GM18517 (cell line): Measurements from ENCODE around the gene NPAS3.

Experiments used
- ATAC-seq: cut with Tn5 transposase; IDR thresholded peaks from one replicate; pipeline ENCODE4 v1.9.1; 2021; ENCODE audit warnings: mild to moderate bottlenecking, moderate library complexity; ENCODE audit not compliant: unreplicated experiment

NPAS3 gene

DNA sequence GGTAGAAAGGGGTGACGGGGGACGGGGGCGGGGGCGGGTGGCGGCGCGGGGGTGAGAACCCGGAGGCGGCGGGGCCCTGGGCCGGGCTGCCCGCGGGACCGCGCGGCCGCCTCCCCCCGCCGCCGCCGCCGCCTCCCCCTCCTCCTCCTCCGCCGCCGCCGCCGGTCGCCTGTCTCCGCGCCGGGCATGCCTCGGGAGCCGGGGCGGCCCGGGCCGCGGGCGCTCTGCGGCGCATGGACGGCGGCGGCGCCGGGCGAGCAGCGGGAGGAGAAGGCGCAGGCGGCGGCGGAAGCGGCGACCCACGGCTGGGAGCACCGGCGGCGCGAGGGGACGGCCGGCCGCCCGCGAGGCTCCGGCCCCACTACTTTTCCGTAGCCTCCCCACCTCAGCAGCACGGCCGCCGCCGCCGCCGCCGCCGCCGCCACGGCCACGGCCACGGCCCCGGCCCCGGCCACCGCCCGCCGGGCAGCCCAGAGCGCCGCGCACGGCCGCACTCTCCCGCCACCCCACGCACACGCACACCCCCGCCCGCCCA is at the start of gene NPAS3:
Gene NPAS3, plus strand, starts transcription at position 161 of the 535 bp plus-strand sequence.
- no peak for ATAC-seq

DNA sequence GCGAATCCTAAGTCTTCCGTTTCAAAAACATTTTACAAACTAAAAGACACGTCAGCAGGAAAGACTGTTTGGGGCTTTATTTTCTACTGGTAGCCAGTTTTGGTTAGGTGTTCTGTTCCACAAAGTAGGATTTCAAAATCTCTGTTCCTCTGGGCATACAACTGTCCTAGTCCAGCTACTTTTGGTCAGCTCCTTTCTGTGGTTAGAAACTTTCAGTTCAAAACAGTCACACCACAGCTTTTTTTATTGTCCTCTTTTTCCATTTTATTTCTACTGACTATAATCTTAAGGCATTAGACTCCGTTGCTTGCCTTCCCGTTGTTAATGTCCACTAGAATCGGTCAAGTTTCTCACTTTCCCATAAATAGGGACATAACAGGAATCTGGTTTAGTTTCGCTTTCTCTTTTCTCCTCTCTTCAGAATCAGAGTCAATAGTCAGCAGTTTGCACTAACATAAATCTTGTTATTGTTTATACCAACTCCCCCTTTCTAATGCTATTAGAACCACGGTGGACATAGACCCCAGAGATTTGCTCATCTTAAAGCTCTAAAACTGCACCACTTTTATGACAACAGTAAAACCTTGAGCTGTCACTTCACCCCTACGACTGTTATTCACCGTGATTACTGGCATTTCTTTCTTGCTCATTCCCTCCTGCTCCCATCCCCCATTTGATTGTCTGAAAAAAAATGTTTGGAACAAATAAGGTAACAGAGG is 41.5 kb upstream of the NPAS3 start:
- no peak for ATAC-seq

DNA sequence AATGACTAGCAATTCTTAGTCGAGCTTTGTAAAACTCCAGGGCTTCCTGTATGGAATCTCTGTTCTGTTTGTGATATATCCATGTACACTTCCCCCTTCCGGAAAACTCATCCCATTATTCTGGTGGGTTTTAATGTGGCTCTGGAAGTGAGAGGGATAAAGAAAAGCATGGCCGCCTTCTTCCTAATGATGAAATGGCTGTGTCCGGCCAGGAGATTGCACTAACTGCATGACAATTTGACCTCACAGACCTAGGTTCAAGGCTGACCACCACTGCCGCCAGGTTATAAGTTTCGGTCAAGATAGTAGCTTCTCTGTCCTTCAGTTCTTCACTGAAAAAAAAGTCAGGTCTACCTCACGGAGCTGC is 41.0 kb upstream of the NPAS3 start:
- ATAC-seq = no peak

DNA sequence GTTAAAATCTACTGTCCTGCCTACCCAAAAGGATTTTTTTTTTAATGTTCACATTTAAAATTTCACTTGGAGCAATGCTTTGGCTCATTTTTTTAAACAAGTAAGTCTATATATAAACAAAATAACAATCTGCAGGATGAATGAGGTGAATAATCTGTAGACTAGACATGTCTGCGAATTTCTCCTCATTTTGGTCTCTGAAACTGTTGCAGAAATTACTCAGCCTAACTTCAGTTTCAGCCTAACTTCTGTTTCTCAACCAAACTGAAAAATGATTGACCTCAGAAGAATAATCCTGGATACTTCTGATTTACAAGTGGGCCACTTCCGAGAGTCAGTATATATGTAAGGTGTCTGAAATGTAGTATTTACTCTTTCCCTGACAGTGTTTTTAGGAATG is 39.8 kb upstream of the NPAS3 start:
- ATAC-seq = no peak

DNA sequence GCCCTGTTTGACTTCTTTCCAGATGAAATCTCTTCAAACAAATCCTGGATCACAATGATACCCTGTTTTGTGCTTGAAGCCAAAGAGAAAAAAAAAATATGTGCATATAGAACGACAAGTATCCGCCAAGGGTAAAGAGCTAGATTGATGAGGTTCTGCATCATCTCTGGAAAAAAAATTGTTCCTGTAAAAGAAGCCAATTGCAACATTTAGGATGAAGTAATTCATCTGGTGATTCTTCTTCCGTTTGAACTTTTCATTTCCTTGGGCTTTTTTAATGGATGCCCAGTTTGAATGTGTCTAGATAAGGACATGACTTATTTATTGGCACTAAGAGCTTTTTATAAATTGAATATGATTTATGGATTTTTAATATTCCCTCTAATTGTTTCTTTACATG is 38.1 kb upstream of the NPAS3 start:
- no peak for ATAC-seq

DNA sequence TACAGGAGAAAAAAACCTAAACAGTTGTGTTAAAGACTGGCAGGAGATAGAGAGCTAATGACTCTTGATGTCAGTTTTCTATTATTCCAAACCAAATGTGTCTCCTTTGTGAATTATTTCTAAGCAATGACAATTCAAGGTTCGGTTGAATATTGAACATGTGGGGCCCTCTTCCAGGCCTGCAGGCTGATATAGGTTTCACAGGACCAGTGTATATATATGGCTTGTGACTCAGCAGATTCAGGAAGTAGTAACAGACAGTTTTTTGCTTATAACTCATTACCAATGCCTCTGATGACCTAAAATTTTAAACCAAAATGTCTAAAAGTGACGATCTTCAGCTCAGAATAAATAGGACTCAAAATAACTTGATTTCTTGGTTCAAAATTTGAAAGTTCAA is 33.7 kb upstream of the NPAS3 start:
- ATAC-seq = no peak

DNA sequence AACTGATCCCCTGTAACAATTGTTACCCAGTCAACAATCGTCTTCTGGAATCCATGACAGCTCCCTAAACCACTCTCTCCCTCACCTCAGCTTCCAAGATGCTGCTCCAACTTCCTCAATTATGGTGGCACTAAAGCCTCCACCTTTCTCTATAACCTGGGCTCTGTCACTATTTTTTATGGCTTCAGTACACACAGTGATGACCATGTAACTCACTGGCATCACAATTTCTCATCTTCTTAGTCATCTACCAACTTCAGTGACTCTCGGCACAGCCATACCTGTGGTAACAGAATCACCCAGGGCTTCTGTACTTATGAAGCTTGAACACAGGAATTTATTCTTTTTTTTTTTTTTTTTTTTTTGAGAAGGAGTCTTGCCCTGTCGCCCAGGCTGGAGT is 32.0 kb upstream of the NPAS3 start:
- ATAC-seq = no peak

DNA sequence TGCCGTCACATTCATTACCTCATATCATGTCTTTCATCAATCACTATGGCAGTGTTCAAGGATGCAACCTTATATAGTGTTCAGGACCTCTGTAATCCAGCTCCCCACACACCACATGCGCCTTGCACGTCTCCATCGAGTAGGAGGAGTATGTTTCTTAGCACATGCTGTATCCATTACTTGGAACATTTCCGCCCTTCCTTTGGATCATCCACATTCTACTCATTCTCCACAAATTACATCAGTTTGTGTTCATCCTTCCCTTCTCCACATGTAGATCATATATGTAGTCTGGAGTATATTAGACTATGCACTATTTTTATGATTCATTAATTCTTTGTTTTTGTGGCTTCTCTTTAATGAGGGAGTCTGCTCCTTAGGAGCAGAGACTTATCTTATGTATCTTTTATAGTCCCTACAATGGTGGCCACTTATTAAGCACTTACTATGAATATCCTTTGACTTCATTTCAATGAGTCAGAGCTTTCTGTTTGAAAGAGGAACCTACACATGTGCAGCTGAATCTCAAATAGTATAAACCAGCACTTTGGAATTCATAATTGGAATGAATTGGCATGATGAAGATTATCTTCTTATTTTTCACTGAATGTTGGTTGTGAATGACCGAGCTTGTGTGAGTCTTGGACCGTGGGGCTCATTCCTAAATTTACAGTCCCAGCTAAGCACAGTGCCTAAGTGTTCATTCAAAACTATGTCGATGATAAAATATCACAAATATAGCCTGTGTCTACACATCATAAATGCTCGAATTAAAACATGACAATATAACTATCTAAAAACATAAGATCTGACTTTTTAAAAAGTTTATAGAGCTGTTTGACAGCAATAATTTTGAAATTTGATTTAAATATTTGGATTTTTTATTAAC is 30.2 kb upstream of the NPAS3 start:
- no peak for ATAC-seq

DNA sequence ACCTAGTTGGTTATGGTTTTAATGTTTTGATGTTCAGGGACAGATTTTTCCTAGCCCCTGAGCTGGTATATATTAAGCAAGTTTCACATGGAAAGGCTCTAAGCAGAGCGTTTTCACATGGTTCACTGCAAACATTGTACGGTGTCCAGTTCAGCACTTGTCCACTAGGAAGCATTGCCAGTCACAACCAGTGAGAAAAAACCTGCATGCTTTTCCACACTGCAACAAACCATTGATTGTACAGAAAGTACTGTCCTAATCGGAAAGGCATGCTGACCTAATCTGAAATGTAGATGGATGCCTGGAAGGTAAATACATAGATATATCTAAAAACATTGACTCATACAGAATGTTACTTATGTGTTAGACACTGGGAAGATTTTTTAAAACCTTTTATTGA is 25.0 kb upstream of the NPAS3 start:
- ATAC-seq = no peak

DNA sequence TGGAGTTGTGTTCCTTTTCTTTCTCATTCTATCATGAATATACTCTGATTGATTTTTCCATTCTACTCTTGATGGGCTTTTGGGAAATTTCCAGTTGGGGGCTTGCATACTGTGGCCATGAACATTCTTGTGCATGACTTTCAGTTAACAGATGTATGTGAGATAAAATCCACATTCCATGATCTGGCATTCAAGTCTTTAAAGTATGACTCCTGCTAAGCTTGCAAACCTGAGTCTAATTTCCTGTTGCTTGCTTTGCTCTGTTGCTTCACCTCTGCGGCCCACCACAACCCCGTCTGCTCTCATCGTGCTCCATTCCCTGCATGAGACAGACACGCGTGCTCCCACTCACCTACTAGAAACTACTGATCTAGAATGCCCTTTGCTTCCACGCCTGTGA is 24.3 kb upstream of the NPAS3 start:
- no peak for ATAC-seq

DNA sequence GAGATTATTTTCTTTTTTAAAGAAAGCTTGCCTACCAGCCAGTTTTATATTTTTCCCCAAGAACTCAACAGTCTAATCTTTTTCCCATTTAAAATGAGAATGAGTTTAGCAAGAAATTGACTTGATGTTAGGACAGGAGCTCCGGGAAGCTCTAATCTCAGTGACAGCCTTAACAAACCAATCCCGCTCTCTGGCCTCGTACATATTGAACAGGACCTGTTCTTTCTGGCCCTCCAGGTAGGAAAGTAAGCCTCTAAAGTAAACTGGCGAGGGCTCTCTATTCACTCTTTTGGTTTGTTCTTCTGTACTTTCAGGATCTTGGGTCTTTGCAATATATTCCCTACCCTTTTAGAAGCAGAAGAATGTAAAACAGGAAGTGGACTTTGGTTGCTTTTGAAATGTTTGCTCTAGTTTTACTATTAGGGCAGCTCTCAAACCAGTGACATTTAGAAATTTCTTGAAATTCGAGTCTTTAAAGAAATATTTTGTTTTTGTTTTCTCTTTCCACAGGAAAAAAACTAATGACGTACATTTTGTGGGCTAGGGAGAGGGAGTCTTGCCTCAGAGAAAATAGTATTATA is 17.9 kb upstream of the NPAS3 start:
- no peak for ATAC-seq

DNA sequence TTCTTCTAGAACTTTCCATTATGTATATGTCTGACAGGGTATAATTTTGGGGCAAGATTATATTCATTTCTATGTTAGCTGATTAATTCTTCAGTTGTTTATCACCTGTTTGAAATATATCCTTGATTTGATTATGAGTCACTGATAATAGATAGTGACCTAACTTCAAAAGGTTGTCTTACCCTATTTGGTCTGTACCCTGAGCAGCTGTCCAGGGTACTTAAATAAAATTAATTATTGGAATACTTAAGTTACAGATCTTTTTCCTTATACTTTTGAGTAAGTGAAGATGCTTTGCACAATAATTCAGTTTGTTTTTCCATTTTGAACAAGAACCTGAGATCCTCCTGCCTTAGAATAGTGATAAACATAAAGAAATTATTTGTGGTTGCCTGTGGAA is 13.2 kb upstream of the NPAS3 start:
- ATAC-seq = no peak

DNA sequence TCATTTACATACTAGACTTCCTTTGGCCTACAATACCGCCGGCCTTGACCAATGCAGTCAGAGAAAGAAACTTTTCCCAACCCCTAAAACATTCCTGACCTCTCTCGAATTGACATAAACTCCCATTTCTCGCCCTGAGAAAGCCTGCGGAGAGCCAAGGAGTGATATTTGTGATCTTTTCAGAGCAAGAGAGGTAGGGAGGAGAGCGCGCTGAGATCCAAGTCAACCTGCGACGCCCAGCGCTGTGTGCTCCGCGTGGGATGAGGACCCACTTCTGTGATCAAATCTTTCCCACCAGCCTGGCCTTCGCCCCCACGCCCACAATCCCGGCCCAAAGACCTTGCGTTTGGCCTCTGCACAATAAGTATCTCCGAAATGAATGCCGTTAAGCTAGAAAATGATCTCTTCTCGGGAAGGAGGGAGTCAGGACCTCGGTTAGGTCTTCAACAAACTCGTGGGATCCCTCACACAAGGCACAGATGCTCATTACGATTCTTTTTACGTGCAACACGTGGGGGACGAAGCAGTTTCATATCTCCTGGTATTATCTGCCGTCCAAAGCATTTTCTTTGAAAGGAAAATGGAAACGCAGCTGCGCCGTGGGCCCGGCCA is 6.3 kb upstream of the NPAS3 start:
- ATAC-seq = no peak

DNA sequence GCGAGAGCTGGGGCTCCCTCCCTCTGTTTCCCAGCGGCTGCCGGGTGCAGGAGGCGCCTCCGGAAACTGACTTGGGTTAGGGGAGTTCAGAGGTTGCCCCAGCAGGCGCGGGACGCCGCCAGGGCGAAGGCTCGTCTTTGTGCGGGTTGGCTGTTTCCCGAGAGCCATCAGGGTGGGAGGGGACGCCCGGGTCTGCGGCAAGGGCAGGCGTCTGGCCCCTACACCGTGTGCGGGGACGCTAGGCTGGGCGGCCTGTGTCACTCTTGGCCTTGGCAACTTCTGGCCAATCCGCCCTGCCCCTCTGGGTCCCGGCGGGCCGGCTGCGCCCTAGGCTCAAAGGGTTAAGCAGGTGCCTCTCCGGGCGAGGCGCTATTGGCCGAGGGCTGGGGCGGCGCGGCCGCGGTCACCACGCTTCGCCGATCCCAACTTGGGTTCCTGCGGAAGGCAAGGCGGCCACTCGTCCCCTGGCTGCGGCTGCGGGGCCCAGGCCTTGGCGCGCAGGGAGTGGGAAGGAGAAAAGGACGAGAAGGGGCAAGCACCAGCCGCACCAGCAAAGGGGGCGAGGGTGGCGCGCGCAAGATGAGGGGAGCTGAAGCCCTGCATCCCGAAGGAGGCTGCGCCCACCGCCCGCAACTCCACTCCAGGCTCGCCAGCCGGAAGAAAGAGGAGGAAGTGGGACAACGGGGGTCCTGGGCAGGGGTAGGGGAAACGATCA is 5.6 kb upstream of the NPAS3 start:
- no peak for ATAC-seq

DNA sequence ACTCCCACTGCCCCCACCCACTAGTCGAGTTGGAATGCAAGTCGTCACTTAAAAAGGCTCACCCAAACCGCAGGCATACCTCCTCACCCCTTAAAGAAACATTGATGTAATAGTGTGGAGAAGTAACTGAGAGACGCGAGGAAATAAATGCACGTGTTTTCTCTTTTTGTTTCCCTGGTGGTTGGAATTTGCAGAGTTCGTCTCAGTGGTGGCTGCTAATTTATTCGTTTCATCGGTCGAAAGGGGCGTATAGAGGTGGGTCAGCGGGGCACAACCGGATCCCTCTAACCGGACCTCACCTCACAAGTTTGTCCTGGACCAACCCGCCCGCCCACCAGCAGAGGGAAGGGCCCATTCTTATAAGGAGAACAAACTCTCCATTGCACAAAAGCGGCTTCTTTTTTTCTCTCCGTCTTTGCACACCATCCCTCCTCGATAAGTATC is 5.0 kb upstream of the NPAS3 start:
- no peak for ATAC-seq

DNA sequence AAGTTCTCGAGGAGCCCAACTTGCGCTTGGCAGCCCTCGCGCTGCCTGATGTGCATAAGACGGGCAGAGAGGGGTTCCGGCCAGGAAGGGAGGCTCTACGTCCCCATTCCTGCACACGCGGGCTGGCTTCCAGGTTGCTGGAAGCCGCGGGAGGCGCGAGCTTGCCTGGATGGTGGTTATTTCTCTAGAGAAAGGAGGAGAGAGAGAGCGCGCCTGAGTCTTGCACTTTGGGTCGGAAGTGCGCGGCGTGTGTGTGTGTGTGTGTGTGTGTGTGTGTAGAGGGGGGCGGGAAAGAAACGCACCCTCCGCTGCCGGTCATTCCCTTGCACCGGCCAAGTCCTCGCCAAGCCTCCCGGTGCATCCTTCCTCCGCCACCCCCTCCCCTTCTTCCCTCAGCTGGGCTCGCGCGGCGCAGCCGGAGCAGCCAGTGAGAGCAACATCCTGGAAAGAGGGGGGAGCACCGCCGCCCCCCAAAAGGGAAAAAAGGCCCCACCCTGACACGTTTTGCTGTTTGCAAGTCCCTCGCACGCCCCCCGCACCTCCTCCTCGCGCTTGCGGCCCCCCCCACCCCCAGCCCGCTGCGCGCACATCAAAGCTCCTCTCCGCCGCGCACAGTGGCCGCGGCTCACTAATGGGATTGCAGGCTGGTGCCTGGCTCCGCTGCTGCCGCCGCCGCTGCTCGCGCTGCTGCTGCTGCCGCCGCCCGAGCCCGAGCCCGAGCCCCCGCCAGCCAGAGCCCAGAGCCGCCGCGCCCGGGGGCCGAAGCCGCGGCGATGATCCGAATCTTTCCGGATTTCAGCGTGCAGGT is 4.4 kb upstream of the NPAS3 start:
- ATAC-seq = no peak

DNA sequence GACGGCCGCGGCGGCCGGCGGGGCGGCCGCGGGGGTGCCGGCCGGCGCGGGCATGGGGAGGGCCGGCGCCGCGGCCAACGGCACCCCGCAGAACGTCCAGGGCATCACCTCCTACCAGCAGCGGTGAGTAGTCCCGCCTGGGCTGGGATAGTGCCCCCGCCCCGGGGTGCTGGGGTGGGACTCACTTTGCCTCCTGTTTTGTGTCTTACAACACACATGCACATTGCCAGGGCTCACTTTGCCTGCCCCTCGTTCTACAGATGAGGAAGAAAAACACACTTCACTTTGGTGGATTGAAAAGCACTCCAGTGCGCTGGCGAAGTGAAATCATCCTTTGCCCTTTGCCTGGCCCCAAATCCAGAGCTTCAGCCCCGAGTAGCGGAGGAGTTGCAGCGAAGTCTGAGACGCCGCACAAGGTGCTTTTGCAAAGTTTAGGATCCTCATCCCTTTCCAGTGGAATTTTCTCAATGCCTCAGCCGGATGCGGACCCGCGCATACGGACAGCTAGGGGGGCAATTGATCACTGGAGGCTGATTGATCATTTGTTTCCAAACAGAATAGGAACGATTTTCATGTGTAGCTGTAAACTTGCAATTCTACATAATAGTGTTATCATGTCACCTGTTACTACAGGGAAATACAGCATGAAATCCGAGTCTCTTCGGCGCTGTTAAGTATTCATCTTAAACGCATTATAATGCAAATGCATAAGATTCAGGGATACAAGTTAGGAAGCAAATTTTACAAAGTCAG is 3.6 kb upstream of the NPAS3 start:
- ATAC-seq = no peak

DNA sequence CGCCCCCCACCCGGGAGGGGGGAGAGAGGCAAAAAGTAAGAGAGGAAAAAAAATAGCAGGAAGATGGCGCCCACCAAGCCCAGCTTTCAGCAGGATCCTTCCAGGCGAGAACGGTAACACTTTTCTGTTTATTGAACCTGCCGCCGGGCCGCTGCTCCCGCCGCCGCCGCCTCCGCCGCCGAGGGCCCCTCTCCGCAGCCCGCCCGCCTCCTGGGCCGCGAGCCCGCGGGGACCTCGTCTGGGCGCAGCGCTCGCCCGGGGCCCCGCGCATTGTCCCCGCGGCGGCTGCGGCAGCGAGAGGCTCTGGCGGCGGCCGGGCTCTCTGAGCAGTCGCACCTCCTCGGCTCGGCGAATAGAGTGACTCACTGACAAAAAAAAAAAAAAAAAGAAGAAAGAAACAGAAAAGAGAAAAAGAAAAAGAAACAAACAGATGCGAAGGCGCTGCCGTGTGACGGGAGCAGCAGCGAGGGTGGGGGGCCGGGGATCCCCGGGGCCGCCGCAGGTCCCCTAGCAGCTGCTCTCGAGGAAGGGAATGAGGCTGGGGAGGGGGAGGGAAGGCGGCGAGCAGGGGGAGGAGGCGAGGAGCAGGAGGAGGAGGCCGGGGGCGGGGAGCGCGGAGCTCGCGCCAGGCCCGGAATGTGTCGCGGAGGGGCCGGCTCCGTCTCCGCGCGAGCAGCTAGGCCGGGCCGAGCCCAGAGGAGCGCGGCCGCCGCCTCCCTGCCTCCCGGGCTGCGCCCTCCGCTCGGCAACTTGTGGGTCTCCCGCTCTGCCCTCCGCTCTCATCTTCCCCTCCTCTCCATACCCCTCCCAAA is 781 bp downstream of the NPAS3 start:
- ATAC-seq = no peak
